Fibroblast of pulmonary artery (primary cell): ENCODE measurements around the gene ITPA.
A peak's percentile ranks its signal among the peaks of the same experiment; 100 is the strongest.

ENCODE experiments used
- DNase-seq: peaks from one replicate; pipeline ENCODE4 v3.0.0-alpha.2; 2010; ENCODE audit warnings: low read depth
- H3K4me3 ChIP-seq: replicated peaks from 2 replicates; pipeline ENCODE4 v1.5.1; 2011; ENCODE audit warnings: low read depth, mild to moderate bottlenecking, control low read depth, low read length, moderate library complexity
- TF ChIP-seq, protein P1 (sequence below): IDR thresholded peaks from 2 replicates; pipeline ENCODE4 v1.5.1; 2011; ENCODE audit warnings: mild to moderate bottlenecking, control low read depth, low read length, inconsistent platforms; ENCODE audit errors: missing control alignments

The ITPA gene

DNA sequence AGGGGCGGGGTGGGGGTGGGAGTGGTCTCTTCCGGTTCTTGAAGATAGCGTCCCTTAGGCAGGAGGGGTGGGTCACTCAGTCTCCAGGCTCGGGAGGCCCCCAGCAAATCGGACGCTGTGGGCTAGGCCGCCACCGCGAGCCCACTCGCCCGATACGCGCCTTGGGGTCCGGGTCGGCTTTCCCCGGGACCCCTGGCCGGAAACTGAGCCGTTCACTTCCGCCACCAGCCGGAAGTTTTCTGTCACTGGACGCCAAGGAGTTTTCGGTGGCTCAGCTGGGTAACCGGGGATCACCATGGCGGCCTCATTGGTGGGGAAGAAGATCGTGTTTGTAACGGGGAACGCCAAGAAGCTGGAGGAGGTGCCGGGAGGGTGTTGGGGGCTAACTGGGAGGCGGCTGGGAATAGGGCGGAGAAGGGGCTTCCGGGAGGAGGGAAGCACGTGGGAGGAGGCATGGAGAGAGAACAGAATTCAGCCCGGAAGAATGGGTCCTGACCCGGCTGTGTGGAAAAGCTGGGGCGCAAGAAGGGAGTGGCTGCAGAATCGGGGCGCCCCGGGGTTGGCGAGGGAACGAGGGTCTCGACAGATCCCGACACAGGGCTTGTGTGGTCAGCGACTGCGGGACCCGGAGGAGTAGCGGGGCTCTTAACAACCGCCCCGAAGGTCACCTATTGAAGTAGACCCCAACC lies at the start of gene ITPA:
Gene ITPA (plus strand): TSS at position 242 of the 689 bp plus-strand sequence. CDS start 54 bp downstream, at position 296.
- TF ChIP-seq, protein P1, sequence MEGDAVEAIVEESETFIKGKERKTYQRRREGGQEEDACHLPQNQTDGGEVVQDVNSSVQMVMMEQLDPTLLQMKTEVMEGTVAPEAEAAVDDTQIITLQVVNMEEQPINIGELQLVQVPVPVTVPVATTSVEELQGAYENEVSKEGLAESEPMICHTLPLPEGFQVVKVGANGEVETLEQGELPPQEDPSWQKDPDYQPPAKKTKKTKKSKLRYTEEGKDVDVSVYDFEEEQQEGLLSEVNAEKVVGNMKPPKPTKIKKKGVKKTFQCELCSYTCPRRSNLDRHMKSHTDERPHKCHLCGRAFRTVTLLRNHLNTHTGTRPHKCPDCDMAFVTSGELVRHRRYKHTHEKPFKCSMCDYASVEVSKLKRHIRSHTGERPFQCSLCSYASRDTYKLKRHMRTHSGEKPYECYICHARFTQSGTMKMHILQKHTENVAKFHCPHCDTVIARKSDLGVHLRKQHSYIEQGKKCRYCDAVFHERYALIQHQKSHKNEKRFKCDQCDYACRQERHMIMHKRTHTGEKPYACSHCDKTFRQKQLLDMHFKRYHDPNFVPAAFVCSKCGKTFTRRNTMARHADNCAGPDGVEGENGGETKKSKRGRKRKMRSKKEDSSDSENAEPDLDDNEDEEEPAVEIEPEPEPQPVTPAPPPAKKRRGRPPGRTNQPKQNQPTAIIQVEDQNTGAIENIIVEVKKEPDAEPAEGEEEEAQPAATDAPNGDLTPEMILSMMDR: no peak
- peak within 1 kb of the TSS; percentile 78 for H3K4me3 ChIP-seq
- DNase-seq: peak; percentile 42

GRCh38 chr20:3160418-3160817 lies 48.9 kb upstream of the ITPA start:
- H3K4me3 ChIP-seq: no peak overlapping the region
- TF ChIP-seq, protein P1: no peak
- no peak for DNase-seq

DNA sequence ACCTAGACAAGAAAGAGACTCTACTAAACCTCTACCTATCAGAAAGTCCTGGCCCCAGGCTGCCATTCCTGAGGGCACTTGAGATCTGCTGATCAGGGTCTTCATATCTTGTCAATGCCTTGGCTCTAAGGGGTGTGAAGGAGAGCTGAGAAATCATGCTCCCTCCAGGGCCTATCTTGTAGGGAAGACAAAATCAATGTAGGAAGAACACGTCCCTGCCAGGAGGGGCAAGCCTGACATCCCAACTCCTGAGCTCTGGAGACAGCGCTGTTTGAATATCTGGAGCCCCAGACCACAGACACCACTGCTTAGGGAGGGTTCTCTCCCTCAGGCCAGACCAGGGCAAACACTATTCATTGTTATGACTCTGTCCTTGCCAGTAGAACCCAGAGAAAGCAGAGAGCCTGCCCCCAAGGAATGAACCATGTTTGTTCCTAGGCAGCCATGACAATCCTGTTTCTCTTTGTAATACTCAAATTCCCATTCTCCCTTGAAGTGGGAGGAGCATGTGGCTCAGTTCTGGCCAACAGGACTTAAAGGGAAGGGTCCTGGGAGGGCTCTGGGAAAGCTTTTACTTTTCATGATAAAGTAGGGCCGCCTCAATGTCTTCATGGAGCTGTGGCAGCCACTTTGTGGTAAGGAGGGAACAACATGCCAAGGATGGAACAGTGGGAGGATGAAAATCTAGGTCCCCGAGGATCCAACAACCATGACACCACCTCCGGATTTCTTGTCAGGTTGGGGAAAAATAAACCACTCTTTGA lies 47.8 kb upstream of the ITPA start:
- no peak for DNase-seq
- no peak overlapping the region for H3K4me3 ChIP-seq
- TF ChIP-seq, protein P1: no peak

DNA sequence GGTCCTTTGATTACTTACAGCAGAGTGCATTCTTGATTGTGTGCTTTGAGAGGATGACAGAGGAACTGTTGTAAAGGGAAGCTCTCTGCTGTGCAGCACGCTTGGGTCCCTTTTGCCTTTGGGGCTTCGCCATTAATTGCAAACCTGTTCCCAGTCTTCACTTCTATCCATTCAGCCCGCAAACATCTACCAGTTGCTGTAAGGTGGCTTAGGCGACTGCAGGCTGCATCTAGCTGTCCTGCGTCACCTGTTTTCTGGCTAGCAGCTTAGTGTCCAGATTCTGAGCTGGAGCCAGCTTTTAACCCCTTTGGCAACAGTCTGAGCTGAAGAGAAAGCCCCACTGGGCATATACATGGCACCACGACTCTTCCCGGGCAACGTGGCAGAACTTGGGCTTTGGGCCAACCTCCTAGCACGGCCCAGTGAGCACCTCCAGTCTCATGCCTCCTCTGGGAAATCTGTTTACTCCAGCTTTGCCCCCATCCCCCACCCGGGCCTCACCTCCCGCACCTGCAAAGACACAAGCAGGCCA lies 47.2 kb upstream of the ITPA start:
- no peak overlapping the region for H3K4me3 ChIP-seq
- no peak for DNase-seq
- TF ChIP-seq, protein P1: no peak

DNA sequence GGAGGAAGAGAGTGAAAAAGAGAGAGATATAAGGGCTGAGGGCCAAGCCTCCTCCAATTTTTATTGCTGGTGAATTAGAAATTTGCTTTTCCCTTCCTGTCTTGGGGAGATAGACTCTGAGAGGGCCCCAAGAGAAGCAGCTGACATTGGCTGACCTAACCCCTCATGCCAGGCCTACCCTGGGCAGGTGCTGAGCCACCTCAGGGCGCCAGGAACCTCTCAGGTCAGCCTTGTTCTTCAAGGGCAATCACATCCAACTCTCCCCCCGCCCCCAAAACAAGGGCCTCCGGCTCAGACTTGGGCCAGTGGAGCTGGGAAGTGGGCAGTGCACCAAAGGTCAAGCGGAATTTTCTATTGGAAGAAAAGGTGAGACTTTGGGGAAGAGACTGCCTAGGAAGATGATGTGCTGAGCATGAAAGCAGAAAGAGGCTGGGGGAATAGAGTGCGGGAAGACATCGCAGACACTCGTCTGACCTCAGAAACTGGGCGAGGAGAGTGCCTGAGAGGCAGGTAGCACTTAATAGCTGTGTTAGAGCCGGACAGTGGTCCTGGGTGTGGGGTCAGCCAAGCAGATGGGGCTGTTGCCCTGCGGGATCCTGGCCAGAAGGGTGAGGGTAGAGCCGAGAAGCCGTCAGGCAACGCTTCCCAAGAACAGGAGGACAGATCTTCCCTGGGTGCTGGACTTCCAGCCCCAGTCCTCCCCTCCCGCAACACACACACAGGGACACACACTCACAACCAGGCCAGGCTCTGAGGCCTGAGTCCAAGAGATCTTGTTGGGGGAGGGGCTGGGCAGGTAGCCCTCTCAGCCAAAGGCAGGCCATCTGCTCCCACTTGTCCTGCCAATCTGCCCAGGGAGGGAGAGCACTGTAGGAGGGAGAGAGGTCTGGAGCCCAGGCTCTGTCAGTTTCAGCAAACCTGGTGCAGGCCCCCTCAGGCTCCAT lies 45.9 kb upstream of the ITPA start:
- no peak overlapping the region for H3K4me3 ChIP-seq
- TF ChIP-seq, protein P1: no peak
- DNase-seq: no peak

DNA sequence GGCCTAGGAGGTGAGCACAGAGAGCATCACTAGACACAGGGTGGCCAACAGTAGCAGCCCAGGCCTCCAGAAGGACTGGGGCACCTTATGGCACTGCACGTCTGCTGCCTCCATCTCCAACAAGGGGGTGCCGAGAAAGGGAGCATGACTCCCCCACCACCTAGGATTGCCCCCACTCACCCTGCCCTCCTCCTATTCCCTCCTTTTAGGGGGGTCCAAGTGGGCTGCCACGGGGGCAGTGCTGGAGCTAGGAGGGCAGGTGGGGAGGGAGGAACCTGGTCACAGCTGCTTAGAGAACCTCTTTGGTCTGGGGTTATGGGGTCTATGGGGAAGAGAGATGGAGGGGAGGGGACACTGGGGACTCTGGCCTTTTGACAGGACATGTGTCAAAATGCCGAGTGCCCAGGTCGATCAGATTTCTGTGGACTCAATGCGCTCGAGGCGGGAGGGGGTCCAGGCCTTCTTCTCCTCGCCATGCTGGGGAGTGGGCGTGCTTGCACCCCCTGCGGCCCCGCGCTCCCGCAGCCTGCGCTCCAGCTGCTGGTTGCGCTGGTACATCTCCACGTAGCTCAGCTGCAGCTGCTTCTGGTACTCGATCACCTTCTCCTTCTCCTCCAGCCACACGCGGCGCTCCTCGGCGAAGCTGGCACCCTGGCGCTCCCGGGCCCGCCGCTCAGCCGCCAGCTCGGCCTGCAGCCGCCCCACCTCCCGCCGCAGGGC lies 45.1 kb upstream of the ITPA start:
- no peak overlapping the region for H3K4me3 ChIP-seq
- DNase-seq: no peak
- TF ChIP-seq, protein P1: no peak
